SK-N-SH treated with all-trans-retinoic acid at 6 μM for 48 hours (cell line): Measurements from ENCODE around the gene AFG1L.

Experiments
- ATAC-seq: fragments of 200-7000 bp; cut with Tn5 transposase; 3 replicates; pipeline ENCODE4 v1.9.1; 2020; ENCODE audit warnings: mild to moderate bottlenecking, moderate library complexity
- ARNTL ChIP-seq: fragments of 450-650 bp; formaldehyde crosslinking; IDR thresholded peaks from 2 replicates; pipeline ENCODE4 v1.5.0; 2020; ENCODE audit warnings: low read depth, mild to moderate bottlenecking, moderate library complexity, borderline replicate concordance
- CREB5 ChIP-seq: fragments of 250-450 bp; sonication (Bioruptor Pico); IDR thresholded peaks from 2 replicates; pipeline ENCODE4 v1.5.1; 2020; ENCODE audit warnings: low read depth, mild to moderate bottlenecking, moderate library complexity
- CSDC2 ChIP-seq: fragments of 250-450 bp; sonication (Bioruptor Pico); IDR thresholded peaks from 2 replicates; pipeline ENCODE4 v1.5.0; 2020; ENCODE audit warnings: mild to moderate bottlenecking, moderate library complexity
- CSRNP3 ChIP-seq: fragments of 250-450 bp; sonication (Bioruptor Pico); IDR thresholded peaks from 2 replicates; pipeline ENCODE4 v1.5.1; 2021; ENCODE audit warnings: mild to moderate bottlenecking, moderate library complexity
- ESRRG ChIP-seq: fragments of 250-450 bp; sonication (Bioruptor Pico); IDR thresholded peaks from 2 replicates; pipeline ENCODE4 v1.6.1; 2021; ENCODE audit warnings: mild to moderate bottlenecking
- GLIS3 ChIP-seq: fragments of 250-450 bp; sonication (Bioruptor Pico); IDR thresholded peaks from 2 replicates; pipeline ENCODE4 v1.5.0; 2020; ENCODE audit warnings: mild to moderate bottlenecking, moderate library complexity
- ISL1 ChIP-seq: fragments of 250-450 bp; sonication (Bioruptor Pico); IDR thresholded peaks from 2 replicates; pipeline ENCODE4 v2.1.2; 2022; ENCODE audit warnings: mild to moderate bottlenecking, moderate library complexity
- OSR1 ChIP-seq: fragments of 250-450 bp; sonication (Bioruptor Pico); IDR thresholded peaks from 2 replicates; pipeline ENCODE4 v1.8.0; 2022; ENCODE audit warnings: moderate library complexity, mild to moderate bottlenecking, inconsistent platforms
- PATZ1 ChIP-seq: fragments of 250-450 bp; sonication (Bioruptor Pico); IDR thresholded peaks from 2 replicates; pipeline ENCODE4 v1.8.0; 2020; ENCODE audit warnings: mild to moderate bottlenecking, moderate library complexity, borderline replicate concordance
- POU6F1 ChIP-seq: fragments of 250-450 bp; sonication (Bioruptor Pico); IDR thresholded peaks from 2 replicates; pipeline ENCODE4 v1.8.0; 2021; ENCODE audit warnings: low read depth, mild to moderate bottlenecking, moderate library complexity, borderline replicate concordance
- PPARA ChIP-seq: fragments of 250-450 bp; sonication (Bioruptor Pico); IDR thresholded peaks from 2 replicates; pipeline ENCODE4 v1.5.0; 2020; ENCODE audit warnings: mild to moderate bottlenecking, borderline replicate concordance
- SNAI2 ChIP-seq: fragments of 250-450 bp; sonication (Bioruptor Pico); IDR thresholded peaks from 2 replicates; pipeline ENCODE4 v1.5.0; 2020; ENCODE audit warnings: mild to moderate bottlenecking, moderate library complexity
- TOX ChIP-seq: fragments of 250-450 bp; sonication (Bioruptor Pico); IDR thresholded peaks from 2 replicates; pipeline ENCODE4 v1.8.0; 2021; ENCODE audit warnings: mild to moderate bottlenecking, moderate library complexity, borderline replicate concordance
- TSHZ2 ChIP-seq: fragments of 250-450 bp; sonication (Bioruptor Pico); IDR thresholded peaks from 2 replicates; pipeline ENCODE4 v1.5.0; 2020; ENCODE audit warnings: mild to moderate bottlenecking, moderate library complexity
- ZC3H10 ChIP-seq: fragments of 250-450 bp; sonication (Bioruptor Pico); IDR thresholded peaks from 2 replicates; pipeline ENCODE4 v1.5.1; 2021; ENCODE audit warnings: mild to moderate bottlenecking, moderate library complexity
- ZFP3 ChIP-seq: fragments of 250-450 bp; sonication (Bioruptor Pico); IDR thresholded peaks from 2 replicates; pipeline ENCODE4 v1.5.0; 2020; ENCODE audit warnings: mild to moderate bottlenecking, moderate library complexity
- ZFP30 ChIP-seq: fragments of 450-650 bp; formaldehyde crosslinking; IDR thresholded peaks from 2 replicates; pipeline ENCODE4 v1.5.0; 2022; ENCODE audit warnings: mild to moderate bottlenecking, moderate library complexity
- ZNF565 ChIP-seq: fragments of 450-650 bp; formaldehyde crosslinking; conservative IDR thresholded peaks from 2 replicates; pipeline ENCODE4 v1.5.0; 2020; ENCODE audit warnings: low read depth, mild to moderate bottlenecking, moderate library complexity

Gene AFG1L

GRCh38 chr6:108463784-108464183, 168.9 kb downstream of the AFG1L start (continued):
- no peak for TF ChIP-seq CSRNP3 (CRISPR knock-in tag)

- ATAC-seq, result peak; percentile 28; the same call in 2 of the 3 replicates
Observed at GRCh38 chr6:108464418-108465097, 169.7 kb downstream of the AFG1L start.

GRCh38 chr6:108465098-108465495, 170.2 kb downstream of the AFG1L start:
- TF ChIP-seq GLIS3 (CRISPR knock-in tag), result no peak
- no peak for TF ChIP-seq CREB5 (CRISPR knock-in tag)
- TF ChIP-seq ESRRG (CRISPR knock-in tag), result no peak
- no peak for TF ChIP-seq CSRNP3 (CRISPR knock-in tag)
- no peak for TF ChIP-seq ZFP30 (CRISPR knock-in tag)
- no peak for TF ChIP-seq ISL1 (CRISPR knock-in tag)
- TF ChIP-seq PPARA (CRISPR knock-in tag), result no peak
- TF ChIP-seq PATZ1 (CRISPR knock-in tag), result no peak
- TF ChIP-seq SNAI2, result no peak
- no peak for TF ChIP-seq ZC3H10 (CRISPR knock-in tag)
- no peak for TF ChIP-seq OSR1 (CRISPR knock-in tag)
- TF ChIP-seq TOX (CRISPR knock-in tag), result no peak
- TF ChIP-seq ARNTL (CRISPR knock-in tag), result no peak
- TF ChIP-seq, all 23 proteins: peak for 0
- no peak for ATAC-seq

More at GRCh38 chr6:108464418-108465097, 169.7 kb downstream of the AFG1L start:
- TF ChIP-seq SNAI2 (no peak), POU6F1 (no peak), CSRNP3 (CRISPR knock-in tag) (no peak), ZFP3 (CRISPR knock-in tag) (no peak), ZFP30 (CRISPR knock-in tag) (no peak), TOX (CRISPR knock-in tag) (no peak), GLIS3 (CRISPR knock-in tag) (no peak), ZC3H10 (CRISPR knock-in tag) (no peak), ZNF565 (no peak), ESRRG (CRISPR knock-in tag) (no peak), CSDC2 (CRISPR knock-in tag) (no peak), ARNTL (CRISPR knock-in tag) (no peak), PPARA (CRISPR knock-in tag) (no peak)

GRCh38 chr6:108468346-108468745, 173.5 kb downstream of the AFG1L start:
- ATAC-seq, result no peak
- no peak for TF ChIP-seq GLIS3 (CRISPR knock-in tag)
- TF ChIP-seq ESRRG (CRISPR knock-in tag), result no peak
- no peak for TF ChIP-seq TOX (CRISPR knock-in tag)
- TF ChIP-seq TSHZ2 (CRISPR knock-in tag), result no peak
- no peak for TF ChIP-seq CREB5 (CRISPR knock-in tag)
- TF ChIP-seq ARNTL (CRISPR knock-in tag), result no peak
- TF ChIP-seq CSRNP3 (CRISPR knock-in tag), result no peak
